Tibial artery (tissue), 4 donors: ENCODE measurements around the gene PRPF38A.

Experiments used
- DNase-seq, 2 donors: peaks; one replicate each; pipeline ENCODE4 v3.0.0-alpha.2; 2019
- H3K27ac ChIP-seq, 2 donors: fragments of 200-600 bp; sonication (generic) in 1 of 2; 1 replicate in 1 of 2; 2 replicates in 1 of 2; pipeline ENCODE4 v1.5.1; 2018 to 2019; ENCODE audit warnings: mild to moderate bottlenecking in 1 of 2
- H3K27me3 ChIP-seq, 2 donors: fragments of 200-600 bp; sonication (generic) in 1 of 2; one replicate each; pipeline versions ENCODE4 v1.5.1 to v1.6.0; 2016 to 2019
- H3K36me3 ChIP-seq, 3 donors: fragments of 200-600 bp; sonication (generic) in 2 of 3; one replicate each; pipeline ENCODE4 v1.5.1; 2016 to 2019; ENCODE audit warnings: mild to moderate bottlenecking in 2 of 3
- H3K4me1 ChIP-seq, 4 donors: fragments of 200-600 bp; sonication (generic) in 2 of 4; 1 replicate in 3 of 4; 2 replicates in 1 of 4; pipeline ENCODE4 v1.5.1; 2016 to 2019
- H3K4me3 ChIP-seq, 2 donors: fragments of 200-600 bp; sonication (generic) in 1 of 2; 1 replicate in 1 of 2; 2 replicates in 1 of 2; pipeline ENCODE4 v1.5.1; 2018 to 2019; ENCODE audit warnings: mild to moderate bottlenecking in 2 of 2
- H3K9me3 ChIP-seq, 3 donors: fragments of 200-600 bp; sonication (generic) in 1 of 3; one replicate each; pipeline ENCODE4 v1.5.1; 2016 to 2019
- intact Hi-C: fragments of 100-400 bp; cut with DNase I; formaldehyde crosslinking; loops from one replicate; pipeline ENCODE4 v1.15.0; 2023; ENCODE audit warnings: low total_unique reads
- TF ChIP-seq, protein P1 (sequence below), 2 experiments: fragments of 200-600 bp in 1 of 2; fragments of 450-650 bp in 1 of 2; IDR thresholded peaks; one replicate each; pipeline ENCODE4 v1.5.1; 2017 to 2019; ENCODE audit warnings: antibody characterized with exemption in 2 of 2, mild to moderate bottlenecking in 1 of 2, moderate library complexity in 1 of 2

Gene PRPF38A

DNA sequence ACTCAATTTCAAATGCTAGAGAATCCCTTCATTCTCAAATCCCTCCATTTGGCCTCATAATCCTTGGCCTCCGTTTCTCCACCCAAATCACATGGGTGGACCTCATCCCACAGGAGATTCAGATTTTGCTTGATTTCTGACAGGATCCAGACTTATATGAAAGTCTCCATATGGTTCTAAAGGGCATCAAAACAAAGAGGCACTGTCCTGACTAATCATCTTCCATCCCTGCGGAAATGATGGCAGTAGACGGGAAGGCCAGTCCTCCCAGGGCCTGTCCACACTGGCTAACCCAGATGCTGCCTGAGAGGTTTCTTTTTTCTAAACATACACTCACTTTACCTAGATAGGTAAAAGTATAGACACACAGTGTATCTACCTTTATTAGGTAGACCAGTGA lies 19.0 kb upstream of the PRPF38A start:
- H3K4me1 ChIP-seq, result no peaks in the 10 kb centered on the region
- intact Hi-C loops, result no loop called here
- H3K9me3 ChIP-seq, result no peaks in the 10 kb centered on the region
- DNase-seq, result no peak
- no peaks in the 10 kb centered on the region for H3K36me3 ChIP-seq
- TF ChIP-seq, protein P1, sequence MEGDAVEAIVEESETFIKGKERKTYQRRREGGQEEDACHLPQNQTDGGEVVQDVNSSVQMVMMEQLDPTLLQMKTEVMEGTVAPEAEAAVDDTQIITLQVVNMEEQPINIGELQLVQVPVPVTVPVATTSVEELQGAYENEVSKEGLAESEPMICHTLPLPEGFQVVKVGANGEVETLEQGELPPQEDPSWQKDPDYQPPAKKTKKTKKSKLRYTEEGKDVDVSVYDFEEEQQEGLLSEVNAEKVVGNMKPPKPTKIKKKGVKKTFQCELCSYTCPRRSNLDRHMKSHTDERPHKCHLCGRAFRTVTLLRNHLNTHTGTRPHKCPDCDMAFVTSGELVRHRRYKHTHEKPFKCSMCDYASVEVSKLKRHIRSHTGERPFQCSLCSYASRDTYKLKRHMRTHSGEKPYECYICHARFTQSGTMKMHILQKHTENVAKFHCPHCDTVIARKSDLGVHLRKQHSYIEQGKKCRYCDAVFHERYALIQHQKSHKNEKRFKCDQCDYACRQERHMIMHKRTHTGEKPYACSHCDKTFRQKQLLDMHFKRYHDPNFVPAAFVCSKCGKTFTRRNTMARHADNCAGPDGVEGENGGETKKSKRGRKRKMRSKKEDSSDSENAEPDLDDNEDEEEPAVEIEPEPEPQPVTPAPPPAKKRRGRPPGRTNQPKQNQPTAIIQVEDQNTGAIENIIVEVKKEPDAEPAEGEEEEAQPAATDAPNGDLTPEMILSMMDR (IDR thresholded peaks at IDR 0.05), result no peak
- no peaks in the 10 kb centered on the region for H3K27me3 ChIP-seq
- H3K4me3 ChIP-seq, result no peak overlapping the region
- H3K27ac ChIP-seq, result no peak overlapping the region

DNA sequence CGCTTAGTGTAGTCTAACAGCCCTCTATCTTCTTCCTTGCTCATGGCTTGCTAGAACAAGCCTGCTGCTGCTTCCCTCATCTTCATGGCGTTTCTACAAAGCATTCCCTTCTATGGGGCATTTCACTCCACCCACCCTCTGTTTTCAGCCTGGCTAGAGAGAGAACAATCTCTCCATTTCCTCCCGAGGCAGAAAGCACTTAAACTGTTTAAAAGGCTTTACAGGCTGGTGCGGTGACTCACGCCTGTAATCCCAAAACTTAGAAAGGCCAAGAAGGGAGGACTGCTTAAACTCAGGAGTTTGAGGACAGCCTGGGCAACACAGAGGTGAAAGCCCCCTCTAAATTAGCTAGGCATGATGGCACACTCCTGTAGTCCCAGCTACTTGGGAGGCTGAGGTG lies 17.9 kb upstream of the PRPF38A start:
- H3K4me1 ChIP-seq, result no peaks in the 10 kb centered on the region
- H3K27ac ChIP-seq, result no peak overlapping the region
- intact Hi-C loops, result no loop called here
- no peaks in the 10 kb centered on the region for H3K36me3 ChIP-seq
- H3K9me3 ChIP-seq, result no peaks in the 10 kb centered on the region
- DNase-seq, result no peak
- H3K4me3 ChIP-seq, result no peak overlapping the region
- no peaks in the 10 kb centered on the region for H3K27me3 ChIP-seq
- TF ChIP-seq, protein P1 (IDR thresholded peaks at IDR 0.05), result no peak

DNA sequence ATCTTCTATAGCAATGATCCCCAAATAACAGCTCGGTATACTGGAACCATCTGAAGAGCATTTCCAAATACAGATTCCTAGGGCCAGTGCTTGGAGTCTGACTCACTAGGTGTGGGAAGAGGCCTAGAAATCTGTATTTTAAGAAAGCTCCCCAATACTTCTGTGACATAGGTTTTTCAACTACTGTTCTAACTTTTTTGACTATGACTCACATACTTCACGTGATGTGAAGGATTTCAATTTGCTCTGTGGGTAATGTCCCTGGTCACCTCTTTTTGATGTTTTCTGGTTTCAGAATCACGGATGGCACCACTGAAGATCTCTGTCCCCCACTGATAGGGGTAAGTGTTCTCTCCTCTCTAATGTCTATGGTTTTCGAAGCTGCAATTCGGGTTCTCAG lies 11.2 kb upstream of the PRPF38A start:
- no peaks in the 10 kb centered on the region for H3K9me3 ChIP-seq
- TF ChIP-seq, protein P1 (IDR thresholded peaks at IDR 0.05), result no peak
- H3K27ac ChIP-seq, result no peak overlapping the region
- no peak for DNase-seq
- no peaks in the 10 kb centered on the region for H3K36me3 ChIP-seq
- H3K4me1 ChIP-seq, result no peaks in the 10 kb centered on the region
- intact Hi-C loops, result no loop called here
- no peak overlapping the region for H3K4me3 ChIP-seq
- no peaks in the 10 kb centered on the region for H3K27me3 ChIP-seq

DNA sequence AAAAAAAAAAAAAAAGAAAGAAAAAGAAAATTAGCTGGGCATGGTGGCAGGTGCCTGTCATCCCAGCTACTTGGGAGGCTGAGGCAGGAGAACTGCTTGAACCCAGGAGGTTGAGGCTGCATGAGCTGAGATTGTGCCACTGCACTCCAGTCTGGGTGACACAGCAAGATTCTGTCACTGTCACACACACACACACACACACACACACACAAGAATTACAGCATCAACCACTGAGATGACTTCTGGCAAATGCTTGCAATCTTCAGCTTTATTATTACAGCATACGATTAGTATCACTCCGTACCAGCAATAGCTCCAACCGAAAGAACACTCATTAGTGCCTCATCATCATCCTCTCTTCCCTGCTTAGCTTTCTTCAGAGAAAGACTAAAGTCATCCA lies 4.8 kb upstream of the PRPF38A start:
- H3K27ac ChIP-seq, result no peak overlapping the region
- no peaks in the 10 kb centered on the region for H3K27me3 ChIP-seq
- no peak overlapping the region for H3K4me3 ChIP-seq
- DNase-seq, result no peak
- H3K4me1 ChIP-seq, result peaks cover 0 to 9% (median 8%) of the 10 kb centered on the region in 4 donors
- no peaks in the 10 kb centered on the region for H3K9me3 ChIP-seq
- intact Hi-C loops, result loop anchor here (5.0 kb wide), 1 partner anchor 32 kb away; the partner anchor contains the start of gene CC2D1B
- no peaks in the 10 kb centered on the region for H3K36me3 ChIP-seq
- TF ChIP-seq, protein P1 (IDR thresholded peaks at IDR 0.05), result no peak

DNA sequence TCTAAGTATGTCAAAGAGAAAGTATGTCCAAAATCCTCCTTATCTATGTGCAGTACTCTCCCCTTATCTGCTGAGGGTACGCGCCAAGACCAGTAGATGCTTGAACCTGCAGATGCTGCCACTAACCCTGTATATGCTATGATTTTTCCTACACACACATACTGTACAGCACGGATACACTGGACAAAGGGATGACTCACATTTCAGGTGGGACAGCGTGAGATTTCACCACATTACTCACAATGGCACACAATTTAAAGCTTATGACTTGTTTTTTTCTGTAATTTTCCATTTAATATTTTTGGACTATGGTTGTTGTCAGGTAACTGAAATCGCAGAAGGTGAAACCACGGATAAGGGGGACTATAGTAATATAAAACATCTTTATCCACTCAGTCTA lies 4.3 kb upstream of the PRPF38A start:
- no peak for DNase-seq
- no peaks in the 10 kb centered on the region for H3K9me3 ChIP-seq
- H3K27me3 ChIP-seq, result no peaks in the 10 kb centered on the region
- no peaks in the 10 kb centered on the region for H3K36me3 ChIP-seq
- intact Hi-C loops, result loop anchor here (5.0 kb wide), 1 partner anchor 33 kb away; the partner anchor contains the start of gene CC2D1B
- H3K4me3 ChIP-seq, result no peak overlapping the region
- H3K4me1 ChIP-seq, result peaks cover 0 to 9% (median 9%) of the 10 kb centered on the region in 4 donors
- no peak overlapping the region for H3K27ac ChIP-seq
- TF ChIP-seq, protein P1 (IDR thresholded peaks at IDR 0.05), result no peak

DNA sequence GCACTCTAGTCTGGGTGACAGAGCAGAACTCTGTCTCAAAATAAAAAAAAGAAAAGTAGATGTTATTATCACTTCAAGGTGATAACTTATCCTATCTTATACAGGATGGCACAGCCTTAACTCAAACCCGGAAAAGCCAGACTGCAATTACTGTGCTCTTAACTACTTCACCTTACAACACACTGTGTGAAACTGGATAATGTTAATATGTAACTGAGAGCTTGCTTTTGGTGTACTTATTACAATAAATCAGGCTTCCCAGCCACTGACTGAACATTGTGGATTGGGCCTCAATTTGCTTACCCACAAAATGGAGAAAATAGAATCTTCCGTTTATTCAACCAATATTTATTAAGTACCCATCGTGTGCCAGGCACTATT lies 1.6 kb upstream of the PRPF38A start:
- DNase-seq, result no peak
- TF ChIP-seq, protein P1 (IDR thresholded peaks at IDR 0.05), result no peak
- Histone ChIP-seq H3K4me3 (no peak overlapping the region), H3K27me3 (no peaks in the 10 kb centered on the region), H3K9me3 (no peaks in the 10 kb centered on the region), H3K27ac (no peak overlapping the region), H3K36me3 (peaks cover 1 to 17% (median 3%) of the 10 kb centered on the region in 3 donors), H3K4me1 (peaks cover 0 to 26% (median 17%) of the 10 kb centered on the region in 4 donors)
- intact Hi-C loops, result loop anchor here (5.0 kb wide), 1 partner anchor 36 kb away; the partner anchor contains the start of gene CC2D1B
